HEK293 (cell line): ENCODE measurements around the gene VEGFB.
A peak's percentile ranks its signal among the peaks of the same experiment; 100 is the strongest.

Source experiments
- EGR2 ChIP-seq: fragments of 450-650 bp; formaldehyde crosslinking; IDR thresholded peaks from 2 replicates; pipeline ENCODE4 v1.5.1; 2016; ENCODE audit warnings: low read depth, missing biosample characterization, missing genetic modification characterization
- HIC1 ChIP-seq: fragments of 450-650 bp; formaldehyde crosslinking; IDR thresholded peaks from 2 replicates; pipeline ENCODE4 v1.5.1; 2016; ENCODE audit warnings: missing biosample characterization, missing genetic modification characterization
- HOXD13 ChIP-seq: sonication (generic); formaldehyde crosslinking; IDR thresholded peaks from 2 replicates; pipeline ENCODE4 v1.8.0; 2022; ENCODE audit warnings: missing genetic modification reagents, borderline replicate concordance
- IKZF3 ChIP-seq: fragments of 450-650 bp; IDR thresholded peaks from 2 replicates; pipeline ENCODE4 v1.5.0; 2018; ENCODE audit warnings: missing biosample characterization, mild to moderate bottlenecking, missing genetic modification characterization, moderate library complexity
- KLF7 ChIP-seq: fragments of 450-650 bp; formaldehyde crosslinking; IDR thresholded peaks from 2 replicates; pipeline ENCODE4 v1.5.1; 2016; ENCODE audit warnings: missing biosample characterization, missing genetic modification characterization, borderline replicate concordance
- KLF8 ChIP-seq: fragments of 450-650 bp; formaldehyde crosslinking; IDR thresholded peaks from 2 replicates; pipeline ENCODE4 v1.5.1; 2016; ENCODE audit warnings: missing biosample characterization, missing genetic modification characterization
- MZF1 ChIP-seq: fragments of 450-650 bp; formaldehyde crosslinking; IDR thresholded peaks from 2 replicates; pipeline ENCODE4 v1.5.1; 2017; ENCODE audit warnings: missing biosample characterization, missing genetic modification characterization, borderline replicate concordance
- SCRT1 ChIP-seq: fragments of 450-650 bp; formaldehyde crosslinking; IDR thresholded peaks from 2 replicates; pipeline ENCODE4 v1.5.1; 2016; ENCODE audit warnings: missing biosample characterization, missing genetic modification characterization, borderline replicate concordance
- WT1 ChIP-seq: fragments of 450-650 bp; formaldehyde crosslinking; IDR thresholded peaks from 2 replicates; pipeline ENCODE4 v1.5.1; 2016; ENCODE audit warnings: missing biosample characterization, missing genetic modification characterization
- YY1 ChIP-seq: fragments of 450-650 bp; formaldehyde crosslinking; IDR thresholded peaks from 2 replicates; pipeline ENCODE4 v1.5.1; 2018; ENCODE audit warnings: missing biosample characterization, missing genetic modification characterization
- ZBTB1 ChIP-seq: fragments of 450-650 bp; formaldehyde crosslinking; IDR thresholded peaks from 2 replicates; pipeline ENCODE4 v1.5.1; 2016; ENCODE audit warnings: missing biosample characterization, missing genetic modification characterization
- ZBTB7A ChIP-seq: fragments of 450-650 bp; formaldehyde crosslinking; IDR thresholded peaks from 2 replicates; pipeline ENCODE4 v1.5.1; 2016; ENCODE audit warnings: low read depth, missing biosample characterization, missing genetic modification characterization
- ZFHX2 ChIP-seq: fragments of 450-650 bp; formaldehyde crosslinking; conservative IDR thresholded peaks from 2 replicates; pipeline ENCODE4 v1.5.1; 2016; ENCODE audit warnings: missing biosample characterization, missing genetic modification characterization
- ZFP69B ChIP-seq: fragments of 450-650 bp; formaldehyde crosslinking; IDR thresholded peaks from 2 replicates; pipeline ENCODE4 v1.5.1; 2016; ENCODE audit warnings: missing biosample characterization, missing genetic modification characterization
- ZNF146 ChIP-seq: fragments of 450-650 bp; formaldehyde crosslinking; IDR thresholded peaks from 2 replicates; pipeline ENCODE4 v1.5.1; 2016; ENCODE audit warnings: missing biosample characterization, missing genetic modification characterization
- ZNF214 ChIP-seq: fragments of 450-650 bp; formaldehyde crosslinking; IDR thresholded peaks from 2 replicates; pipeline ENCODE4 v1.5.1; 2017; ENCODE audit warnings: missing biosample characterization, mild to moderate bottlenecking, missing genetic modification characterization, borderline replicate concordance
- ZNF324 ChIP-seq: fragments of 450-650 bp; formaldehyde crosslinking; IDR thresholded peaks from 2 replicates; pipeline ENCODE4 v1.5.1; 2016; ENCODE audit warnings: missing biosample characterization, missing genetic modification characterization
- ZNF335 ChIP-seq: fragments of 450-650 bp; formaldehyde crosslinking; conservative IDR thresholded peaks from 2 replicates; pipeline ENCODE4 v1.5.1; 2016; ENCODE audit warnings: missing biosample characterization, missing genetic modification characterization
- ZNF350 ChIP-seq: fragments of 450-650 bp; formaldehyde crosslinking; IDR thresholded peaks from 2 replicates; pipeline ENCODE4 v1.5.0; 2017; ENCODE audit warnings: missing biosample characterization, mild to moderate bottlenecking, missing genetic modification characterization
- ZNF362 ChIP-seq: fragments of 450-650 bp; formaldehyde crosslinking; IDR thresholded peaks from 2 replicates; pipeline ENCODE4 v1.5.1; 2016; ENCODE audit warnings: missing biosample characterization, missing genetic modification characterization
- ZNF416 ChIP-seq: fragments of 450-650 bp; formaldehyde crosslinking; IDR thresholded peaks from 2 replicates; pipeline ENCODE4 v1.5.1; 2016; ENCODE audit warnings: missing biosample characterization, missing genetic modification characterization
- ZNF449 ChIP-seq: fragments of 450-650 bp; formaldehyde crosslinking; IDR thresholded peaks from 2 replicates; pipeline ENCODE4 v1.5.1; 2017; ENCODE audit warnings: missing biosample characterization, mild to moderate bottlenecking, missing genetic modification characterization, moderate library complexity
- ZNF510 ChIP-seq: fragments of 450-650 bp; formaldehyde crosslinking; IDR thresholded peaks from 2 replicates; pipeline ENCODE4 v1.5.1; 2018; ENCODE audit warnings: mild to moderate bottlenecking, missing genetic modification characterization, missing biosample characterization; ENCODE audit not compliant: insufficient replicate concordance
- ZNF561 ChIP-seq: fragments of 450-650 bp; IDR thresholded peaks from 2 replicates; pipeline ENCODE4 v1.5.1; 2018; ENCODE audit warnings: missing biosample characterization, missing genetic modification characterization, borderline replicate concordance
- ZNF600 ChIP-seq: fragments of 450-650 bp; formaldehyde crosslinking; IDR thresholded peaks from 2 replicates; pipeline ENCODE4 v1.5.1; 2016; ENCODE audit warnings: missing biosample characterization, missing genetic modification characterization
- ZNF610 ChIP-seq: fragments of 450-650 bp; formaldehyde crosslinking; IDR thresholded peaks from 2 replicates; pipeline ENCODE4 v1.5.1; 2016; ENCODE audit warnings: missing biosample characterization, missing genetic modification characterization, borderline replicate concordance
- ZNF623 ChIP-seq: fragments of 450-650 bp; formaldehyde crosslinking; IDR thresholded peaks from 2 replicates; pipeline ENCODE4 v1.5.1; 2016; ENCODE audit warnings: missing biosample characterization, missing genetic modification characterization
- ZNF830 ChIP-seq: fragments of 450-650 bp; IDR thresholded peaks from 2 replicates; pipeline ENCODE4 v1.5.0; 2018; ENCODE audit warnings: missing biosample characterization, missing genetic modification characterization, low read depth, mild to moderate bottlenecking, moderate library complexity
- ZXDB ChIP-seq: fragments of 450-650 bp; formaldehyde crosslinking; IDR thresholded peaks from 2 replicates; pipeline ENCODE4 v1.5.1; 2016; ENCODE audit warnings: missing biosample characterization, missing genetic modification characterization
- TF ChIP-seq, protein P1 (sequence below): fragments of 450-650 bp; formaldehyde crosslinking; IDR thresholded peaks from 2 replicates; pipeline ENCODE4 v1.5.1; 2016; ENCODE audit warnings: missing biosample characterization, missing genetic modification characterization
- TF ChIP-seq, protein P2 (sequence below): fragments of 450-650 bp; formaldehyde crosslinking; IDR thresholded peaks from 2 replicates; pipeline ENCODE4 v1.5.1; 2017; ENCODE audit warnings: missing biosample characterization, missing genetic modification characterization

VEGFB gene

GRCh38 chr11:64241491-64242374 is 7.3 kb downstream of the VEGFB start (continued):
- TF ChIP-seq ZNF830 (no peak), ZNF335 (tag by site-specific recombination) (peak; percentile 83), YY1 (tag by site-specific recombination) (peak; percentile 19; the same call in 1 of the 2 replicates), ZNF214 (no peak), IKZF3 (tag by site-specific recombination) (no peak), ZFHX2 (tag by site-specific recombination) (peak; percentile 90), ZNF561 (tag by site-specific recombination) (no peak; the same call in 1 of the 2 replicates), EGR2 (tag by site-specific recombination) (peak; percentile 75), HOXD13 (CRISPR knock-in tag) (no peak), ZNF600 (tag by site-specific recombination) (peak; percentile 96), ZNF350 (tag by site-specific recombination) (no peak), ZBTB1 (tag by site-specific recombination) (no peak), MZF1 (no peak), ZNF324 (tag by site-specific recombination) (0 out of 2 replicates have a peak, but pooled peaks have one; percentile 20), ZXDB (no peak; the same call in 1 of the 2 replicates), ZFP69B (tag by site-specific recombination) (peak; percentile 17; the same call in 1 of the 2 replicates), WT1 (tag by site-specific recombination) (peak; percentile 25; the same call in 1 of the 2 replicates), ZNF623 (tag by site-specific recombination) (no peak), KLF8 (0 out of 2 replicates have a peak, but pooled peaks have one; percentile 42), ZBTB7A (tag by site-specific recombination) (peak; percentile 56; the same call in 1 of the 2 replicates), KLF7 (tag by site-specific recombination) (no peak), ZNF510 (tag by site-specific recombination) (no peak), HIC1 (tag by site-specific recombination) (peak; percentile 56; the same call in 1 of the 2 replicates), ZNF416 (tag by site-specific recombination) (no peak), ZNF146 (tag by site-specific recombination) (0 out of 2 replicates have a peak, but pooled peaks have one; percentile 2), SCRT1 (tag by site-specific recombination) (no peak), ZNF362 (tag by site-specific recombination) (no peak), ZNF610 (tag by site-specific recombination) (peak; percentile 15; the same call in 1 of the 2 replicates), ZNF449 (no peak)
- TF ChIP-seq, protein P1, sequence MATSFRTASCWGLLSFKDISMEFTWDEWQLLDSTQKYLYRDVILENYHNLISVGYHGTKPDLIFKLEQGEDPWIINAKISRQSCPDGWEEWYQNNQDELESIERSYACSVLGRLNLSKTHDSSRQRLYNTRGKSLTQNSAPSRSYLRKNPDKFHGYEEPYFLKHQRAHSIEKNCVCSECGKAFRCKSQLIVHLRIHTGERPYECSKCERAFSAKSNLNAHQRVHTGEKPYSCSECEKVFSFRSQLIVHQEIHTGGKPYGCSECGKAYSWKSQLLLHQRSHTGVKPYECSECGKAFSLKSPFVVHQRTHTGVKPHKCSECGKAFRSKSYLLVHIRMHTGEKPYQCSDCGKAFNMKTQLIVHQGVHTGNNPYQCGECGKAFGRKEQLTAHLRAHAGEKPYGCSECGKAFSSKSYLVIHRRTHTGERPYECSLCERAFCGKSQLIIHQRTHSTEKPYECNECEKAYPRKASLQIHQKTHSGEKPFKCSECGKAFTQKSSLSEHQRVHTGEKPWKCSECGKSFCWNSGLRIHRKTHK (tag by site-specific recombination) = no peak
- TF ChIP-seq, protein P2, sequence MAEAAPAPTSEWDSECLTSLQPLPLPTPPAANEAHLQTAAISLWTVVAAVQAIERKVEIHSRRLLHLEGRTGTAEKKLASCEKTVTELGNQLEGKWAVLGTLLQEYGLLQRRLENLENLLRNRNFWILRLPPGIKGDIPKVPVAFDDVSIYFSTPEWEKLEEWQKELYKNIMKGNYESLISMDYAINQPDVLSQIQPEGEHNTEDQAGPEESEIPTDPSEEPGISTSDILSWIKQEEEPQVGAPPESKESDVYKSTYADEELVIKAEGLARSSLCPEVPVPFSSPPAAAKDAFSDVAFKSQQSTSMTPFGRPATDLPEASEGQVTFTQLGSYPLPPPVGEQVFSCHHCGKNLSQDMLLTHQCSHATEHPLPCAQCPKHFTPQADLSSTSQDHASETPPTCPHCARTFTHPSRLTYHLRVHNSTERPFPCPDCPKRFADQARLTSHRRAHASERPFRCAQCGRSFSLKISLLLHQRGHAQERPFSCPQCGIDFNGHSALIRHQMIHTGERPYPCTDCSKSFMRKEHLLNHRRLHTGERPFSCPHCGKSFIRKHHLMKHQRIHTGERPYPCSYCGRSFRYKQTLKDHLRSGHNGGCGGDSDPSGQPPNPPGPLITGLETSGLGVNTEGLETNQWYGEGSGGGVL (tag by site-specific recombination) = 0 out of 2 replicates have a peak, but pooled peaks have one; percentile 58
